CD4-positive, CD25-positive, alpha-beta regulatory T cell (primary cell): ENCODE results near the gene ABTB2. TPM values are rescaled to one million over a fixed set of nuclear protein-coding genes. Genes with fewer than 3 reads are reported as not detected.
A peak's percentile ranks its signal among the peaks of the same experiment; 100 is the strongest.

ENCODE experiments used
- ATAC-seq, 2 donors: fragments of 150-1000 bp; cut with Tn5 transposase; one replicate each; pipeline ENCODE4 v1.10.0; 2021; ENCODE audit warnings: low read depth in 2 of 2, moderate number of reproducible peaks in 2 of 2, moderate library complexity in 1 of 2
- DNase-seq, 3 donors: peaks; one replicate each; pipeline versions ENCODE4 v3.0.0 to v3.0.0-alpha.2; 2012 to 2022; ENCODE audit warnings: mixed read lengths in 1 of 3
- H3K27ac ChIP-seq: one replicate; pipeline ENCODE4 v1.7.0; 2013; ENCODE audit warnings: mild to moderate bottlenecking, low read length; ENCODE audit not compliant: insufficient read depth, poor library complexity, severe bottlenecking
- H3K27me3 ChIP-seq: one replicate; pipeline ENCODE4 v1.7.0; 2013; ENCODE audit warnings: low read length; ENCODE audit not compliant: control insufficient read depth, insufficient read depth
- H3K36me3 ChIP-seq: one replicate; pipeline ENCODE4 v1.7.0; 2013; ENCODE audit warnings: mild to moderate bottlenecking, low read length, moderate library complexity; ENCODE audit not compliant: control insufficient read depth, insufficient read depth
- H3K4me1 ChIP-seq: 2 replicates; pipeline ENCODE4 v1.7.0; 2013; ENCODE audit warnings: mild to moderate bottlenecking, low read length; ENCODE audit not compliant: insufficient read depth, control insufficient read depth, poor library complexity, severe bottlenecking
- H3K4me3 ChIP-seq: one replicate; pipeline ENCODE4 v1.7.0; 2013; ENCODE audit warnings: low read depth, mild to moderate bottlenecking, low read length, moderate library complexity
- H3K9me3 ChIP-seq, 2 experiments: 1 replicate in 1 of 2; 2 replicates in 1 of 2; pipeline ENCODE4 v1.7.0; 2013; ENCODE audit warnings: low read length in 2 of 2, mild to moderate bottlenecking in 1 of 2, moderate library complexity in 1 of 2; ENCODE audit not compliant: control insufficient read depth in 2 of 2
- H3K27ac Mint-ChIP-seq, 3 donors: one replicate each; pipeline ENCODE4 v1.8.0; 2020 to 2022; ENCODE audit warnings: mild to moderate bottlenecking in 3 of 3, mixed read lengths in 3 of 3, moderate library complexity in 2 of 3
- H3K27me3 Mint-ChIP-seq: one replicate; pipeline ENCODE4 v1.8.0; 2022; ENCODE audit warnings: mild to moderate bottlenecking, mixed read lengths
- H3K36me3 Mint-ChIP-seq: one replicate; pipeline ENCODE4 v1.8.0; 2020; ENCODE audit warnings: mixed read lengths
- H3K4me1 Mint-ChIP-seq, 4 donors: one replicate each; pipeline ENCODE4 v1.8.0; 2020 to 2022; ENCODE audit warnings: mixed read lengths in 4 of 4, mild to moderate bottlenecking in 1 of 4
- H3K4me3 Mint-ChIP-seq, 4 donors: one replicate each; pipeline ENCODE4 v1.8.0; 2020 to 2022; ENCODE audit warnings: mild to moderate bottlenecking in 4 of 4, mixed read lengths in 4 of 4, moderate library complexity in 3 of 4
- H3K9me3 Mint-ChIP-seq, 7 donors: one replicate each; pipeline ENCODE4 v1.8.0; 2020 to 2022; ENCODE audit warnings: mixed read lengths in 7 of 7, mild to moderate bottlenecking in 3 of 7, moderate library complexity in 2 of 7
- polyA plus RNA-seq, 4 donors: library from polyadenylated mRNA; unstranded; fragments of 300-500 nt; fragmentation: Illumina TruSeq; gene quantifications; one replicate each; pipeline ENCODE4 v1.2.3, GENCODE V29; 2021
- total RNA-seq: library from RNA; stranded (reverse); gene quantifications from one replicate; pipeline ENCODE4 v1.2.3, GENCODE V29; 2022

The ABTB2 gene
- total and polyA plus RNA-seq, 5 donors from 2014 or later: 0.12 to 0.89 (median 0.13) TPM; not detected in 2

- no peak overlapping the region for H3K4me3 ChIP-seq
- H3K36me3 Mint-ChIP-seq: no peaks in the 10 kb centered on the region
- ATAC-seq (no peak), DNase-seq (no peak)
- peaks cover 0 to 17% (median 6%) of the 10 kb centered on the region in 4 donors for H3K4me1 Mint-ChIP-seq
- peaks cover 6% of the 10 kb centered on the region for H3K27me3 Mint-ChIP-seq
- H3K27me3 ChIP-seq: no peaks in the 10 kb centered on the region
- H3K4me1 ChIP-seq: no peaks in the 10 kb centered on the region
- no peak overlapping the region for H3K27ac Mint-ChIP-seq
- H3K36me3 ChIP-seq: no peaks in the 10 kb centered on the region
- no peaks in the 10 kb centered on the region for H3K9me3 ChIP-seq
- no peaks in the 10 kb centered on the region for H3K9me3 Mint-ChIP-seq
- H3K4me3 Mint-ChIP-seq: no peak overlapping the region
- H3K27ac ChIP-seq: no peak overlapping the region
Measured at GRCh38 chr11:34204396-34205279, 153.2 kb downstream of the ABTB2 start.

- peak in 1 of 3 donors; percentile 17 for DNase-seq
Measured at GRCh38 chr11:34203377-34203871, 154.4 kb downstream of the ABTB2 start.

DNA sequence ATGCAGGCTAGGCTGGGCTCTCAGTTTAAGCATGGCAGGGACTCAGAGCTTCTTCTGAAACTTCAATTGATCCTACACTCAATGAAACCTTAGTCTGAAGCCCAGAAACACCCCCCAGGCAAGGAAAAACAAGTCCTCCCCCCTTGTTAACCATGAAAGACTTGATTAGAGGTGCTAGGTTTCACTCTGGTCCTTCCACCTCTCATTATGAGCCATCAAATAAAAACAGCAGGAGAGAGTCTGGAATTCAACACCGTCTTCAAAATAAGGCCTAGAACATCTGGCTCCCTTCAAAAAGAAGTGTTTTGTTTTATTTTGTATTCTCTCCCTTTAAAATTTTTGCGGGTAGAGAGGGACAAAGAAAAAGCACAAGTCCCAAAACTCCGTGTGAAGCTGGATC lies 156.7 kb downstream of the ABTB2 start:
- H3K27me3 ChIP-seq: no peaks in the 10 kb centered on the region
- Mint-ChIP-seq H3K9me3 (no peaks in the 10 kb centered on the region), H3K4me1 (peaks cover 4 to 25% (median 5%) of the 10 kb centered on the region in 4 donors), H3K27ac (no peak overlapping the region), H3K4me3 (no peak overlapping the region), H3K36me3 (no peaks in the 10 kb centered on the region), H3K27me3 (peaks cover 7% of the 10 kb centered on the region)
- H3K4me1 ChIP-seq: no peaks in the 10 kb centered on the region
- no peaks in the 10 kb centered on the region for H3K9me3 ChIP-seq
- H3K36me3 ChIP-seq: no peaks in the 10 kb centered on the region
- no peak overlapping the region for H3K27ac ChIP-seq
- no peak for ATAC-seq
- no peak for DNase-seq
- no peak overlapping the region for H3K4me3 ChIP-seq

More at GRCh38 chr11:34203377-34203871, 154.4 kb downstream of the ABTB2 start:
- Mint-ChIP-seq H3K9me3 (no peaks in the 10 kb centered on the region), H3K4me1 (peaks cover 0 to 20% (median 6%) of the 10 kb centered on the region in 4 donors), H3K4me3 (no peak overlapping the region), H3K36me3 (no peaks in the 10 kb centered on the region), H3K27me3 (peaks cover 6% of the 10 kb centered on the region), H3K27ac (peak overlapping the region in 2 of 3 donors; percentile 11 to 34)
- peak in 1 of 2 donors; percentile 11 for ATAC-seq
- Histone ChIP-seq H3K9me3 (no peaks in the 10 kb centered on the region), H3K4me3 (no peak overlapping the region), H3K36me3 (no peaks in the 10 kb centered on the region), H3K27ac (no peak overlapping the region), H3K4me1 (no peaks in the 10 kb centered on the region), H3K27me3 (no peaks in the 10 kb centered on the region)

GRCh38 chr11:34199525-34199924 lies 158.3 kb downstream of the ABTB2 start:
- no peak overlapping the region for H3K4me3 ChIP-seq
- H3K27ac ChIP-seq: no peak overlapping the region
- H3K4me1 ChIP-seq: no peaks in the 10 kb centered on the region
- Mint-ChIP-seq H3K4me1 (peaks cover 4 to 25% (median 5%) of the 10 kb centered on the region in 4 donors), H3K27me3 (peaks cover 7% of the 10 kb centered on the region), H3K36me3 (no peaks in the 10 kb centered on the region), H3K9me3 (no peaks in the 10 kb centered on the region), H3K4me3 (no peak overlapping the region), H3K27ac (no peak overlapping the region)
- no peaks in the 10 kb centered on the region for H3K27me3 ChIP-seq
- ATAC-seq (no peak), DNase-seq (no peak)
- H3K9me3 ChIP-seq: no peaks in the 10 kb centered on the region
- no peaks in the 10 kb centered on the region for H3K36me3 ChIP-seq

DNA sequence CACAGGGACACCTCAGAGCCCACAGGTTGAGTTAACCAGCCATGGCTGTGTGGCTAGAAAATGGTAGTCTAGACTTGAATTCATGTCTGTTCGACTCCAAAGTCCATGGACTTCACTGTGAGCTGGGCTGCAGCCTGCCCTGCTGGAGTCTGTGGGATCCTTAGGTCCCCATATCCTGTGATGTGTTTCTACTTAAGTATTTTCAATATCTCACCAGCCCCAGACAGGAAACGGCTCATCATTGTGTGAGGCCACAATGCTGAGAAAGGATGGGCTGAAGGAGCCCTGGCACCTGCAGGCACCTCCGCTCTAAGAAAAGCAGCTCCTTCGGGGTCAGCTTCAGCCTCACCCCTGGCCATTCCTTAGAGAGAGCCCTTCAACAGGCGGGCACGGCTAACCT lies 159.3 kb downstream of the ABTB2 start:
- Mint-ChIP-seq H3K9me3 (no peaks in the 10 kb centered on the region), H3K27me3 (peaks cover 7% of the 10 kb centered on the region), H3K4me3 (no peak overlapping the region), H3K27ac (no peak overlapping the region), H3K36me3 (no peaks in the 10 kb centered on the region), H3K4me1 (peaks cover 2 to 19% (median 5%) of the 10 kb centered on the region in 4 donors)
- Histone ChIP-seq H3K27me3 (no peaks in the 10 kb centered on the region), H3K4me1 (no peaks in the 10 kb centered on the region), H3K4me3 (no peak overlapping the region), H3K9me3 (no peaks in the 10 kb centered on the region), H3K27ac (no peak overlapping the region), H3K36me3 (no peaks in the 10 kb centered on the region)
- DNase-seq (peak in 1 of 3 donors; percentile 44), ATAC-seq (no peak)

DNA sequence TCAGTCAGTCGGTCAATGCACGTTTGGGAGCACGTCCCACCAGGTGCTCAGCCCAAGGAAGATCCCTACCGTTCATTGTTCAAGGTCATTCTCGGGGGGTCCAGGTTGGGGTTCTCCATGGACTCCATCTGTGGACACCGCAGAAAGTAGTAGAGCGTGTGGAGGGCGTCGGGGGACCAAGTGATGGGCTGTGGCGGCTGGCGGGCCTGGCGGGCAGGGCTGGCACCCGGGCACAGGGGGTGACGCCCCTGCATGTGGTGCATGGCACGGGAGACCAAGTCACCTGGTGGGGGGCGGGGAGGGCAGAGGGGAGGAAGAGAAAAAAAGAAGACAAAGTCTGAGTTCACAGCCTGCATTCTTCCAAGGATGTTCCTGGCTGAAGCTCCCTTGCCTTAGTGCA lies 160.6 kb downstream of the ABTB2 start:
- Histone ChIP-seq H3K27ac (no peak overlapping the region), H3K36me3 (no peaks in the 10 kb centered on the region), H3K4me3 (no peak overlapping the region), H3K4me1 (no peaks in the 10 kb centered on the region), H3K27me3 (no peaks in the 10 kb centered on the region), H3K9me3 (no peaks in the 10 kb centered on the region)
- Mint-ChIP-seq H3K27ac (no peak overlapping the region), H3K36me3 (no peaks in the 10 kb centered on the region), H3K9me3 (no peaks in the 10 kb centered on the region), H3K4me3 (no peak overlapping the region), H3K4me1 (peaks cover 0 to 10% (median 5%) of the 10 kb centered on the region in 4 donors), H3K27me3 (peaks cover 7% of the 10 kb centered on the region)
- ATAC-seq (no peak), DNase-seq (no peak)

GRCh38 chr11:34194576-34195335 lies 163.1 kb downstream of the ABTB2 start:
- Mint-ChIP-seq H3K4me3 (no peak overlapping the region), H3K27me3 (peaks cover 7% of the 10 kb centered on the region), H3K9me3 (no peaks in the 10 kb centered on the region), H3K27ac (no peak overlapping the region), H3K4me1 (peaks cover 0 to 7% (median 3%) of the 10 kb centered on the region in 4 donors), H3K36me3 (no peaks in the 10 kb centered on the region)
- DNase-seq (no peak), ATAC-seq (no peak)
- H3K36me3 ChIP-seq: no peaks in the 10 kb centered on the region
- no peaks in the 10 kb centered on the region for H3K4me1 ChIP-seq
- no peaks in the 10 kb centered on the region for H3K9me3 ChIP-seq
- H3K27me3 ChIP-seq: no peaks in the 10 kb centered on the region
- no peak overlapping the region for H3K27ac ChIP-seq
- H3K4me3 ChIP-seq: no peak overlapping the region
